NB4 (cell line): ENCODE results near the gene PFDN1.

Experiments
- DNase-seq: peaks from one replicate; pipeline ENCODE4 v3.0.0; 2010; ENCODE audit warnings: low read depth
- H3K4me3 ChIP-seq: one replicate; pipeline ENCODE4 v1.5.1; 2011; ENCODE audit warnings: mild to moderate bottlenecking, low read depth, low read length, moderate library complexity
- MYC ChIP-seq: IDR thresholded peaks from 2 replicates; pipeline ENCODE4 v1.6.1; 2011; ENCODE audit warnings: low read depth, low read length
- POLR2A ChIP-seq: IDR thresholded peaks from 2 replicates; pipeline ENCODE4 v1.6.1; 2011; ENCODE audit warnings: mild to moderate bottlenecking; ENCODE audit not compliant: insufficient read length; ENCODE audit errors: extremely low read depth
- TF ChIP-seq, protein P1 (sequence below): IDR thresholded peaks from one replicate; pipeline ENCODE4 v1.5.1; 2012; ENCODE audit warnings: low read depth, low read length
- TF ChIP-seq, protein P2 (sequence below): IDR thresholded peaks from 2 replicates; pipeline ENCODE4 v1.6.1; 2011; ENCODE audit warnings: low read depth, low read length

PFDN1 gene

DNA sequence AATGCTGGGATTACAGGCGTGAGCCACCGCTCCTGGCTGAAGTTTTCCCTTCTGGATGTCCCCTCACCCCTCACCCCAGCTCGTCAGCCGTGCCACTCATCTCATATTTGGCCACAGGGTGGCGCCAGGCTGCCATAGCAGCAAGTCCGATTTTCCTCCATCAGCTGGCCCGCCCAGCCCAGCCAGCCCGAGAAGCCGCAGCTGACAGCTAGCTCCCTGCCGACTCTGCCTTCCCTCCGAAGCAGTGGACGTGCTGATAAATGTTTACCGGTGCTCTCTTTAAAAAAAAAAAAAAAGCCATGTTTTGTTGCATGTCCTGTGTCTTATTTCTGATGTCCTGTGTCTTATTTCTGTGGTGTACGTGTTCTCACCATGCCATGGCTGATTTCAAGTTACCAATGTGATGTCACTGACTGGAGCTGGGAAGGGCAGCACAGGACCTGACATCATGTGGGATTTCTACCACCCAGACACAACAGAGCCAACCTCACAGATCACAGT is 58.3 kb downstream of the PFDN1 start:
- no peak overlapping the region for H3K4me3 ChIP-seq
- TF ChIP-seq POLR2A = no peak
- TF ChIP-seq, protein P1, sequence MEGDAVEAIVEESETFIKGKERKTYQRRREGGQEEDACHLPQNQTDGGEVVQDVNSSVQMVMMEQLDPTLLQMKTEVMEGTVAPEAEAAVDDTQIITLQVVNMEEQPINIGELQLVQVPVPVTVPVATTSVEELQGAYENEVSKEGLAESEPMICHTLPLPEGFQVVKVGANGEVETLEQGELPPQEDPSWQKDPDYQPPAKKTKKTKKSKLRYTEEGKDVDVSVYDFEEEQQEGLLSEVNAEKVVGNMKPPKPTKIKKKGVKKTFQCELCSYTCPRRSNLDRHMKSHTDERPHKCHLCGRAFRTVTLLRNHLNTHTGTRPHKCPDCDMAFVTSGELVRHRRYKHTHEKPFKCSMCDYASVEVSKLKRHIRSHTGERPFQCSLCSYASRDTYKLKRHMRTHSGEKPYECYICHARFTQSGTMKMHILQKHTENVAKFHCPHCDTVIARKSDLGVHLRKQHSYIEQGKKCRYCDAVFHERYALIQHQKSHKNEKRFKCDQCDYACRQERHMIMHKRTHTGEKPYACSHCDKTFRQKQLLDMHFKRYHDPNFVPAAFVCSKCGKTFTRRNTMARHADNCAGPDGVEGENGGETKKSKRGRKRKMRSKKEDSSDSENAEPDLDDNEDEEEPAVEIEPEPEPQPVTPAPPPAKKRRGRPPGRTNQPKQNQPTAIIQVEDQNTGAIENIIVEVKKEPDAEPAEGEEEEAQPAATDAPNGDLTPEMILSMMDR = peak; percentile 68
- DNase-seq = peak; percentile 88

DNA sequence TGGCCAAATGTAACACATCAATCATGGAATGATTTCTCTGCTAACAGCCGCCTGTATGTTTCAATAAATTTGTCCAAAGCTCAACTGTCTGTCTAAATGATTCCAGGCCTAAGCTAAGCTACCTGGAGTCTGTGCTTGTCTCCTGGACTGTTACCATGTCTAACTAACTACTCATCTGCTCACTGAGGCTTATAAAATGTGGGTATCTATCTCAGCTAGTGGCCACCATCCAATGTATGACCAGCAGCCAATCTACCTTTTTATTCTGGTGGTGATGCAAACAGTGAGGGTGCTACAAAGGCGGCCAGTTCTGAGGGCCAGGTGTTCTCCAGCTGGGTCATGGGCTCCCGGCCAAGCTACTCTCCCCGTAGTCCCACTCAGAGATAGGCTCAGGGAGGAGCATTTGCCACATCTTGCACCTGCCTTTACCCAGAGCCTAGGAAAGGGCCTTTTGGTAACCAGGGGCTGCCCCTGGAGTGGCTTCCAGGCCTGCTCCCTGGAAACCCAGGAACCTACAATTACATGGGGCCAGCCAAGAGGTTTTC is 59.1 kb downstream of the PFDN1 start:
- no peak for DNase-seq
- TF ChIP-seq MYC (no peak), POLR2A (no peak)
- TF ChIP-seq, protein P2, sequence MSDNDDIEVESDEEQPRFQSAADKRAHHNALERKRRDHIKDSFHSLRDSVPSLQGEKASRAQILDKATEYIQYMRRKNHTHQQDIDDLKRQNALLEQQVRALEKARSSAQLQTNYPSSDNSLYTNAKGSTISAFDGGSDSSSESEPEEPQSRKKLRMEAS = no peak
- TF ChIP-seq, protein P1 = no peak
- no peak overlapping the region for H3K4me3 ChIP-seq

DNA sequence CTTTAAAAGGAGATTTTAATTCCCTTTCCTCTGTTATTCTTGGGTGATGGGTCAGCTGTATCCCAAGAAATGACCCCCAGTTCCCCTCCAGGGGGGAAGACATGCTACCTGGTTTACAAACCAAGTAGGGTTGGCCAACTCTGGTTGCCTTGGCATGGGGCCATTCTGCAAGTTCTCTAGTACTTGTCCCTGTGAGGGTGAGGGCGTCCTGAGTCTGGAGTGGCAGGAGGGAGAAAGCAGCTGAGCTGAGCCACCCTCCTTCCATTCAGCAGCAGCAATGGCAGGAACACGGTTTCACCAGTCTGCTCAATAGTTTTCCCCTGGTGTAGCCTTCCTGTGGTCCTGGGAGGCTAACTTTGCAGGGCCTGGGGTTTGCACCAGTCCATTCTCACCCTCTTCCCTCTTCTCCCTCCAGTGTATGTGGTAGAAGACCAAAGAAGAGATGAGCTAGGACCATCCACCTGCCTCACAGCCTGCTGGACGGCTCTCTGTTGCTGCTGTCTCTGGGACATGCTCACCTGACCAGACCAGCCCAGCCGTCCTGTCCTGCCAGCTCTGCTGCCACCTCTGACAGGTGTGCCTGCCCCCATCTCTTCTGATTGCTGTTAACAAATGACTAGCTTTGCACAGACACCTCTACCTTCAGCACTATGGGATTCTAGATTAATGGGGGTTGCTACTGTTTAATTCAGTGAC is 59.9 kb downstream of the PFDN1 start:
- H3K4me3 ChIP-seq = no peak overlapping the region
- DNase-seq = no peak
- TF ChIP-seq, protein P1 = no peak
- TF ChIP-seq, protein P2 = no peak
- TF ChIP-seq MYC (no peak), POLR2A (no peak)

DNA sequence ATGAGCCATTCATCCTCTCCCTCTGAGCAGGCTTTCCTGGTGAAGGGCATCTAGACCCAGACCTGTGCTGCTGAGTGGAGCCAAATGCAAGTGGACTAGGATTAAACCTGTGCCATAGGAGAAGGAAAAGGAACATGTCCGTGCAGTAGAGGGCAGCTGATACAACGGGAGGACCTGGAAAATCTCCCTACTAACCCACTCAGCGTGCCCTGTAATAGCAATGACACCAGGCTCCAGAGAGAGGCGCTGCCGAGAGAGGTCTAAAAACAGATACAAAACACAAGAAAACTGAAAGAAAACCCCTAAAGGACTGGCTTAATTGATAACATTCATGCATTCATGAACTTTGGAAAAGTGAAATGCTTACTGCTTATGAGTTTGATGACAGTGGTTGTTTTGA is 60.8 kb downstream of the PFDN1 start:
- H3K4me3 ChIP-seq = no peak overlapping the region
- DNase-seq = no peak
- TF ChIP-seq, protein P1 = peak; percentile 17
- TF ChIP-seq POLR2A (no peak), MYC (no peak)
- TF ChIP-seq, protein P2 = no peak

DNA sequence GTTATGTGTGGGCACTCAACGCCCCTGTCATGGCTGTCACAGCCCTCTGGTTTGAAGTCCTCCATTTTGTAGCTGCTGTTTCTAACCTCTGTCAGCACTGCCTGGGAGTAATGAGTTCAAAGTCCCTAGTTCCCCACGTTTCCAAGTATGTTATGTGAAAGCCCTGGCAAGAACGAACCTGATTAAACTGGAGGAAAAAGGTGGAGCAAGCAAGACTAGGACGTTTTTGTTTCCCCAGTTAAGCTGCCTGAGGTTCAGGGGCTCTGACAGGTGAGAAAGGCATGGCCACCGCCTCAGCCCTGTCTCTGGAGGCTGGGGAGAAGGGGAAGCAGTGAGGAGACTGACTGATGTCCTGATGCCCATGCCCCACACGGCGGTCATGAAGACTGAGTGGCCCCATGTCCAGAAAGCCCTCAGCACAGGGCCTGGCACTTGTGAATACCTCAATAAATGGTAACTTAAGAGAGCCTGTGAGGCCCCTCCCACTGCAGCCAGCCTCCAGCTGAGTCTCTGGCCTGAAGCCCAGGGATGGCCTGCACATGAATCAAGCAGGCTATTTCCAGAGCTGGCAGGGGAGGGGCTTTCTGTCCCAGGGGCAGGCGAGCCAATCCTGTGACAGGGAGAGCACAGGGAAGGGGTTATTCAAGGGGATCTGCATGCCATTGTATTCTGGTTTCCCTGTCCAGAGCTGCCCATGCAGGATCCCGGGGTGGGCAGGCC is 61.8 kb downstream of the PFDN1 start:
- no peak for TF ChIP-seq POLR2A
- TF ChIP-seq, protein P2 = no peak
- TF ChIP-seq, protein P1 = no peak
- TF ChIP-seq MYC = no peak
- DNase-seq = no peak
- no peak overlapping the region for H3K4me3 ChIP-seq
